OCI-LY3 (cell line): ENCODE data around the gene FOXC1.

Experiments used
- CTCF ChIP-seq: fragments of 200-600, 300-600 bp; sonication (generic); IDR thresholded peaks from 2 replicates; pipeline ENCODE4 v1.5.1; 2014; ENCODE audit warnings: antibody characterized with exemption, low read length, low read depth
- EZH2phosphoT487 ChIP-seq: fragments of 200-600 bp; shearing (Covaris generic); IDR thresholded peaks from 2 replicates; pipeline ENCODE4 v1.6.1; 2018; ENCODE audit warnings: antibody characterized with exemption, mixed run types, low read depth

DNA sequence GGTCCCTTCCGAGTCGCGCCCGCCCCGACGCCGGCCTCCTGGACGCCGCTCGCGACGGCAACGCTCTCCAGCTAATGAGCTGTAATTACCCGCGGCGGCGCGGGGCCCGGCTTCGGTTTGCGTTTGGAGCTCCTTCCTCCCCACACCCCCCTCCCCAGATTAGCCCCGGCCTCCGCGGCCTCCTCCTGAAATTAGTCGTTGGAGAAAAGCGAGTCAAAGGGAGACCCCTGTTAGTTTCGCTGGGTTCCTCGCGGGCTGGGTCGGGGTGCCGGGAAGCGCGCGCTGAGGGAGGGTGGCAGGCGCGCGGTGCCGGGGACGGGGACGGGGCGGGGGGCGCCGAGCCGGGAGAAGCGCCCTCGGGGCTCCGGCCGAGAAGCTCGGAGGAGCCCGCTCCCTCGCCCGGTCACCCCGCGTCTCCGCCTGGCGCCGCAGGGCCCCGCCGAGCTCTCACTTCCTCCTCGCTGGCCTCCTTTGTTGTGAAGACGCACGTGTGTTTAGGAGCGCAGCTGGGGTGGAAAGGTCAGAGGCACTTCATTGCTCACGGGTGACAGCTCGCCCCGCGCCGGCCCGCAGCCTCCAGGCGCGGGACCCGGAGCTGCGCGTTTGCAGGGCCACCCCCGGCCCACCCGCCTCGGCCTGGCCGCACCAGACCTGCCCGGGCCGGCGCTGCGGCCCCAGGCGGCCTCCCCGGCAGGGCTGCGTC, 4.9 kb downstream of the FOXC1 start:
- TF ChIP-seq CTCF (no peak), EZH2phosphoT487 (no peak)
